NOMO-1 treated with dmso at 0.1 percent for 144 hours (cell line): Measurements from ENCODE around the gene PECR.

Source experiments
- DNase-seq: peaks from one replicate; lab custom pipeline; 2025; ENCODE audit not compliant: unreplicated experiment; lab: John Stamatoyannopoulos, UW

The PECR gene

GRCh38 chr2:216081487-216082116, at the start of gene PECR, which contains the start of gene TMEM169:
TSS of gene PECR (minus strand) at chr2:216081809. CDS start at chr2:216081741, 68 bp downstream.
TSS of gene TMEM169 (plus strand) at chr2:216081919. CDS start at chr2:216095964, 14,045 bp downstream.
- peak; percentile 37 for DNase-seq

DNA sequence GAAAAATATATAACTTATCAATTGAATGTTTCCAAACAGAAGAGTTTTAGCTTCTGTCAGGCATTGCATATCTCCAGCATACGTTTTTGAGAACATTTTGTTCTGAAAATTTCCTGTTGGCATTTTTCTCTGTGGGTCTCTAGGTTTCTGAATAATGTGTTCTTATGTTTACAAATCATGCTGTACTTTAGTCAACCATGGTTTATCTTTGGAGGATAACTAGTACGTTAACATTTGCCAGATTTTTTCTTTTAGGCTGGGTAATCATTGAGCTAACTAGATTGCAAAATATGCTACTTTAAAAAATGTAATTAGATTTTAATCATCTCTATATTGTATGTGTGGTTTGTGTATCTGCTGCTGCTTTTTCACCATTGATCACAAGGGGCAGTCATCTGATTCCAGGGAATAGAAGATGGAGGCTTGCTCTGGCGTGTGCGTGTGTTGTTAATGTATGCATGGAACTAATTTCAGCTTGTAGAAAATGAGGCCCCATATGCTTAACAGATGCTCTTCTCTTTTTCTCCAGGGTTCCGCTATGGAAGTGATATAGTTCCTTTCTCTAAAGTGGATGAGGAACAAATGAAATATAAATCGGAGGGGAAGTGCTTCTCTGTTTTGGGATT, 48.9 kb upstream of the PECR start:
- DNase-seq = no peak

DNA sequence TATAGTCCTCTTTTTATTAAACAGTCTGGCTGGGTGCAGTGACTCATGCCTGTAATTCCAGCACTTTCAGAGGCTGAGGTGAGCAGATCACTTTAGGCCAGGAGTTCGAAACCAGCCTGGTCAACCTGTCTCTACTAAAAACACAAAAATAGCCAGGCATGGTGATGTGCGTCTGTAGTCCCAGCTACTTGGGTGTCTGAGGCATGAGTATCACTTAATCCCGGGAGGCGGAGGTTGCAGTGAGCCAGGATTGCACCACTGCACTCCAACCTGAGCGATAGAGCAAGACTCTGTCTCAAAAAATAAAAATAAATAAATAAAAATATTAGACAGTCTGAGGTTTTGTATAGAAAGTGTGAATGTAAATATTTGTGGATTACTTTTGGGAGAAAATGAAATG, 45.3 kb upstream of the PECR start:
- DNase-seq = no peak

DNA sequence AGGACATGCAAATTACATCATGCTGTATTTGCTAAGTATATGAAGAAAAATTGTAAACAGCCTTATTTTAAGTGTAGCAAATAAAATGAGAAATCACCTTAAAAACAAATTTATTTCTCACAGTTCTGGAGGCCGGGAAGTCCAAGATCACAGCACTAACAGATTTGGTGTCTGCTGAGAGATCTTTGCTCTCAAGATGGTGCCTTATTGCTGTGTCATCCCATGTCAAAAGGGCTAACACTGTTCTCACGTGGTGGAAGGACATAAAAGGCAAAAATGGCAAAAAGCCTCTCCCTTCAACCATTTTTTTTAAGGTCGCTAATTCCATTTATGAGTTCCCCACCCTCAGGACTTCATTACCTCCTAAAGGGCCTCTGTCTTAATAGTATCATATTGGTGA, 39.6 kb upstream of the PECR start:
- DNase-seq = no peak

DNA sequence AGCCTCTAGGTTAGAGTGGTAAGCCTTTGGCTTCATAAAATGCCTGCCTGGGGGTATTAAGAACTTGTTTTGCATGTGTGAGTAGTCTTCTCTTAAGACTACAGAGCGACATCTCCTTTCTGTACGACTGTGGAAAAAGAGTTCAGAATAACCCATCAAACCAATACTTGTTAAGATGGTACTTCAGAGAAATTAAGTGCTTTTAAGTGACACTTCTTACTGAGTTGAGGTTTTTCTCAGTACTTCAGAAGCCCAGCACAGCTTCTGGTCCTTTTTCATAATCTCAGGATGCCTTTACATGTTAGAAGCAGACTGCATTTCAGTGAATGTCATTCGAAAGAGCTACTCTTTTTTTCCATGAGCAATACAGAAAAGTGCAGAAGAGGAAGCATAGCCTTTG, 38.4 kb upstream of the PECR start:
- no peak for DNase-seq

DNA sequence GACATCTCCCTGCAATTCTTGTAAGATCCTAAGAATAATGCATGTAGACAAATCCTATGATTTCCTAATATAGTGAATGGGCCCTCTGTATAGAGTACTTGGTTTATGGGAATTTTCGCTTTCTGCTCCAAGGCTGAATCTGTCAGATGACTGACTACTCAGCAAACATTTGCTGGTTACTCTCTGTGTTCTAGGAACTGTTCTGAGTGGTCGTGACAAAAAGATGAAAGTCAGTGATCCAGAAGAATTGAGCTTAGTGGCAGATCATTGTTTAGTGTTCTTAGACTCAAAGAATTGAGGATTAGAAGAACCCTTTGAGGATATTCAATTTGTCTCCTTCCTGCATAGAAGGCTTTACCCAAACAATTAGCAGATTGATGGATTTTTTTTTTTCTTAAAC, 37.5 kb upstream of the PECR start:
- no peak for DNase-seq

GRCh38 chr2:216118474-216118873, 36.9 kb upstream of the PECR start:
- DNase-seq = no peak

DNA sequence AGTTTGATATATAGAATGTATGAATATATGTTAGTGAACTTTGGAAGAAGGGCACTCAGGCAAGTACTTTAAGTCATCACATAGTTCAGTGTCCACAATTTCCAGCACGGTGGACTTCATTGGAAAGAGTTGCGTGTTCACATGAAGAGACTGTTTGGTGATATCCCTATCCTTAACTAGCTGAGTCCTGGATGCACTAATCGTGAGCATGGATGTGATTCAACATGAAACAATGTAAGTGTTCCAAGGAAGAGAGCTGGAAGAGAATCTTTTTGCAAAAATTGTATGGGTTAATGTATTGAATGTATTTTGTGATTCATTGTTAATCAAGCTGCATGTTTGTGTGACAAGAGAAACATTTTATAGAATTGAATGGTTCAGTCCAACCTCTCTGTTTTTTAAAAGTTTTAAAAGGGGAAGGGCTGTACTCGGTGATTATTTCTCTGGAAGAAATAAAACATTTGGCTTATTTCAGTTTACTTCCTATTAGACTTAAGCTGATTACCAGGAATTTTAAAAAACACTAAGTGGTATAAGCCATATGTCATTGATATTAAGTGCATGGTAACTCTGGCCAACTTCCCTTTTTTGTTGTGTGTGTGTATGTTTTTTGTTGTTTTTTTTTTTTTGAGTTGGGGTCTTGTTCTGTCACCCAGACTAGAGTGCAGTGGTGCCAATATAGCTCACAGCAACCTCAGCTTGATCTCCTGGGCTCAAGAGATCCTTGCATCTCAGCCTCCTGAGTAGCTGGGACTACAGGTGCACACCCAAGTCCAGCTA, 36.1 kb upstream of the PECR start:
- no peak for DNase-seq

DNA sequence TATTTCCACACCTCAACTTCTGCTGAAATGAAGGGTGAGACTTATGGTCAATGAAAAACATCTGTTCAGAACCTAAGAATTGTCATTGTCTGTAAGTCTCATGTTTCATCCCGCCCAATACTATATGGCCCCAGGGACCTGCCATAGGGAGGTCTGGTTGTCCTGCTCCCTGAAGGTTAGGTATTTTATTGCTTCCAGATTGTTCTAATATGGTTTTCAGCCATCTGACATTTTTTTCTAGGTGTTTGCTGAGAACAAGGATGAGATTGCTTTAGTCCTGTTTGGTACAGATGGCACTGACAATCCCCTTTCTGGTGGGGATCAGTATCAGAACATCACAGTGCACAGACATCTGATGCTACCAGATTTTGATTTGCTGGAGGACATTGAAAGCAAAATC, 34.8 kb upstream of the PECR start:
- no peak for DNase-seq

DNA sequence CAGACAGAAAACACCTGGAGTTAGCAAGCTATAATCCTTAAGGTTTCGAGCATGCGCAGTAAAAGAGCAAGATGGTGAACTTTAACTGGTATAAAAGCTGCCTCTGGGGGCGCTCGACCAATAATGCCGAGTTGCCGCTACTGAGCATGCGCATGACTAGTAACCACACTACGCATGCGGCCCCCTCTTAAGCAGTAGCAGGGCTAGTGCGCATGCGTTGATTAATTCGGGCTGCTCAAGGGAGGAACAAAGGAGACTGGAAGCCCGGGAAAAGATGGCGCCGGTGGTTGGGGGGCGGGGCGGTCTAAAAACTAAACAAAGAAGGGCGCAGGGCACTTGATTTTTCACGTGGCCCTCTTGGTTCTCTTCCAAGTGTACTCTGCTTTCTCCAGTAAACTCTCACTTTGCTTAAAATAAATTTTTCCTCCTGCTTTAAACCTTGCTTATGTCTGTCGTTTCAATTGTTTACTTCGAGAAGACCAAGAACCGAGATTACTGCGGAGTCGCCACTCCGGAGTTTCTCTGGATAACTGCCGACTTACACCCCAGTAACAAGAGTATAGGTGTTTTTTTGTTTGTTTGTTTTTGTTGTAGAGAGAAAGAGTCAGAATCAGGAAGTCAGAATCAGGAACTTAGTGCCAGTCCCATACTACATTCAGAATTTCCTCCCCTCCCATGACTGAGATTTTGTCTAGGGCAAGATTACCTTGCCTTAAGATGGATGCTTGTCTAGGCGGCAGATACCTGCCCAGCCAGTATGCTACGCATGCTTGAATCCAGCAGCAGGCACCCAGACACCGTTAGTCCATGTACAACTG, 33.3 kb upstream of the PECR start:
- DNase-seq = peak; percentile 92

DNA sequence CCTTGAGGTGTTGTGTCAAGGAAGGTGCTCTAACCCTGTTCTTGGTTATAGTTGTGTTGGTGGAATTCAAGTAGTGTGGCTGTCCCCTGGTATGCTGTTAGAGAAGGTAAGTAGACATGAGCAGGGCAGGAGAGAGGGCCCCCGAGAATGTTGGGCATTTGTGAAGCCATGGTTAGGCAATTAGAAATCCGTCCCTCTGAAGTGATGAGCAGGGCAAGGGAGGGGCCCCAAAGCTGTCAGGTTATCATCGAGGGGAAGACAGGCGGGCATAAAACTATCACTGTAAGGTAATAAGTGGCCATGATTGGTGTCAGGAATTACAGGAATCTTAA, 32.7 kb upstream of the PECR start:
- no peak for DNase-seq

DNA sequence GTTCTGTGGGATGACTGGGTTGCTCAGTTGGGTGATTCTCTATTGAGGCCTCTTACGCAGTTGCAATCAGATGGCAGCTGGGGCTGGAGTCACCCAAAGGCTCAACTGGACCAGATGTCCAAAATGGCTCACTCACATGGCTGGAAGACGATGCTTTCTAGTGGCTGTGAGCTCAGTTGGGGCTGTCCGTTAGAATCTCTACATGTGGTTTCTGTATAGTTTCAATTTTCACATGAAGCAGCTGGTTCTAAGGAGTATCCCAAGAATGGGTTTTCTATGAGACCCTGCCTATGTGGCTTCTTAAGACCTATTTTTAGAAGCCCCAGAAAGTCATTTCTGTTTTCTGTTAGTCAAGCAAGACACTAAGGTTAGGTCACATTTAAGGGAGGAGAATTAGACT, 32.0 kb upstream of the PECR start:
- no peak for DNase-seq

- no peak for DNase-seq
Measured at GRCh38 chr2:216112926-216113325, 31.3 kb upstream of the PECR start.

DNA sequence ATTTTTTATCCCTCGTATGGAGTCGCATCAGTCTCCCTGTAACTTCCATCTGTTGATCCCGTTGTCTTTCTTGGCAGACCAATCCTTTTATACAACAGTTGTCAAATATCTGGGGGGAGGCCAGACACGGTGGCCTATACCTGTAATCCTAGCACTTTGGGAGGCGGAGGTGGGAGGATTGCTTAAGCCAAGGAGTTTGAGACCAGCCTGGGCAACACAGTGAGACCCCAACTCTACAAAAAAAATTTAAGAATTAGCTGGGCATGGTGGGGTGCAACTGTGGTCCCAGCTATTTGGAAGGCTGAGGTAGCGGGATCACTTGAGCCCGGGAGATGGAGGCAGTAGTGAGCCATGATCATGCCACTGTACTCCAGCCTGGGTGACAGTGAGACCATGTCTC, 29.5 kb upstream of the PECR start:
- no peak for DNase-seq

DNA sequence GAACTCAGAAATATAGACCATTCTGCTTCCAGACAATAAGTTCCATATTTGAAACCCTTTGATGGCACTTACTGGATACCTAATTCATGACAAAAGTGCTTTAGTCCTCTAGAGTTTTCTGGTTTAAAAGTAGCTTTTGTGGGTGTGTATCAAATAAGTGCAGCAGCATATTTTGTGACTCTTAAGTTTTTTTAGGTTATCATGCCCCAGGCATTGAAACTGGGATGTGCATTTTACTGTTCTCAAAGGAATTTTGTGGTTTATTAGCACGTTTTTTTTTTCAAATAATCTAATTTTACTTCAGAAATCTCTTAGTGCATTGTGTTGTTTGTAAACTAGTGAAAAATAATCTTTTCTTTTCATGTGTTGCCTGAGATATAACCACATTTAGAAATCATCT, 29.0 kb upstream of the PECR start:
- DNase-seq = no peak

- DNase-seq = peak; percentile 10
Measured at GRCh38 chr2:216109962-216110614, 28.5 kb upstream of the PECR start.

- DNase-seq = peak; percentile 89
Measured at GRCh38 chr2:216108967-216109921, 27.6 kb upstream of the PECR start, which contains the start of gene XRCC5. TSS of gene XRCC5 (plus strand) at chr2:216109348. CDS start at chr2:216109437, 89 bp downstream.

DNA sequence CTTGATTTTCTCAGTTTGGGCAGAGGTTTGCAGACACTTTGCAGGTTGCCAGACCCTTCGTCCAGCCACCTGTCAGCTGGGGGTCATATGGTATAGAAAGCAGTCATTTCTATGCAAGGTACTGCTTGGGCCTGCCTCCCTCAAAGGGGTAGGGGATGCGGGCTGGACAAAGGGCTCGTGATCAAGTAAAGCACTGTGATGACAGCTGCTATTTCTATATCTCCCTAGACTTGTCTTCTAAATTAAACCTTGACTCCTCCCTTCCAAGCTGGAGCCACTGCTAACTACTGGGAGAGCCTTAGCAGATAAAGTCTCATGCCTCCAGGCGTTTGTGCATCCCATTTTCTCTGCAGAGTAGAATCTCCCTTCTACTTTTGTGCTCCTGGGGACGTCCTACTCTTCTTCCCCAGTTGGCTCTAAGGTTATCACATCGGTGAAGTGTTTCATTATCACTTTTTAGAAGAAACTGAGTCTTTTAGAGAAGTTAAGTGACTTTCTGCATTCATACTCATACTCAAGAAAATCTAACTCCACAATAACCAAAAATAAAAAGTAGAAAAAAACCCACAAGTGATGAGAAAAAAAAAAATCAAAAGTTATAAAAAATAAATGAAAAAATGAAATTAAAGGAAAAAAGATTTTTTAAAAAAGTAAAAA, 26.8 kb upstream of the PECR start:
- no peak for DNase-seq

DNA sequence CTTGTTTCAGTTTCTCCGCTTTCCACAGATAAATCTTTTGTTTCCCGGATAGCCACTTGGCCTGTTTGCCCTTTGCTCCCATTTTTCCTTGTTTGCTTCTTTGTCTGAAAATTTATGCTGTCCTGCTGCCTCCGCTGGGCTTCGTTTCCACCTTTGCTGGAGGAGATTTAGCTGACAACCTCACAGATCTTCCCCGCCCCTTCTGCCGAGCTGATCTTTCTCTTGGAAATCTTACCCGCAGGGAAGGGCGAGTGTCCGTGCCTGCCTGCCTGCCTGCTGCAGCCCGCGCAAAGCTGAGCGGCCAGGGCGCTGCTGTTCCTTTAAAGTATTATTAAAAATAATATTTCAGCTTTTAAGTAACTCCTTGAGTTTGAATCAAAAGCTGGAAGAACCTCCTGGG, 26.2 kb upstream of the PECR start:
- DNase-seq = no peak
